ENCODE measurements around the gene EEA1. TPM values are rescaled to one million over a fixed set of nuclear protein-coding genes. Genes with fewer than 3 reads are reported as not detected.

The EEA1 gene
- total RNA-seq (ENCODE audit: low replicate concordance): 6.6 and 11.6 TPM in 2 replicates

DNA sequence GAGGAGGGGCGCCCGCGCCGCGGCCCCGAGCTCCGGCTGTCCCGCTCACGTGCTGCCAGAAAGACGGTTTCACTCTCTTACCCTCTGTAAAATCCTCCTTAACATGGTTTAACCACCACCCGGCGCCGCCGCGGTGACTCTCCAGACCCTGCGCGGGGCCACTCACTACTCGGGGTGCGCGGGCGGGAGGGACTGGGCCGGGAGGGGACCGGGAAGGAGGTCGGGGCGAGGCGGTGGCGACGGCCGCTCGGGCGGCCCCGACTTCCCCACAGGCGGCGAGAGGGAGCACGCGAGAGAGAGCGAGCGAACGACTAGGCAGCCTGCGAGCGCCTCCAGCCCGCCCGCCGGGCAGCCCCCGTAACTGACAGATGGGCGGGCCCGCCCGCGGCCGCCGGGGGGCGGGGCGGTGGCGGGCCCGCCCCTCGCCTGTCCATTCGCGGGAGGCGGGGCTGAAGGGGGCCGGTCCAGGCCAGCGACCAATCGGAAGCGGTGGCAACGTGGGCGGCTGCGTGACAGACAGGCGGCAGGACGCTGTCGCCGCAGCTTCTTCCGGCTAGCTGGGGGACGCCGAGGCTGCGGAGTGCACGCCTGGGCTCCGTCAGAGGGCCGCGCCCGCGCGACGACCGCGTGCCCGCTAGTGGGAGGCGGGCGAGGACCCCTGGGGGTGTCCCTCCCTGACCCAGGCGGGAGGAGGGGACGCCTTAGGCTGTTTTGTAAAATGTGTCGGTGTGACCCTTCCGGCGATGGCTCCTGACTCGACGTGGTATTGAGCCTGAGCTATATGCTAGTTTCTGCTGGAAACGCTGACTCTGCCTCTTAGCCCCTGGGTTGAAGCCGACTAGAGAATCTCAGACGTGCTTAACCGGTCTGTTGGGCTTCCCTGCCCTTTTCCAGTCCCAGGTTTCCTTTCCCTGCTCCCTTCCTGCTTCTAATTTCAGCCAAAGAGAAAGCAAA is at the start of gene EEA1:
Gene EEA1, minus strand, starts transcription at position 334 of the 954 bp plus-strand sequence. Its CDS starts 229 bp downstream, at position 105.
- H3K27ac Mint-ChIP-seq: peak within 1 kb of the TSS; percentile 97
- Histone ChIP-seq H3K4me1 (peaks cover 30% of the 10 kb centered on the region), H2AFZ (replicated peaks) (peak within 1 kb of the TSS; percentile 74), H3K4me3 (peak within 1 kb of the TSS; percentile 71), H3F3A (ENCODE audit: low read depth) (peaks cover 20% of the 10 kb centered on the region), H4K20me1 (ENCODE audit: low read depth) (no peaks in the 10 kb centered on the region), H3K9me3 (ENCODE audit: low read depth) (no peaks in the 10 kb centered on the region), H3K36me3 (no peaks in the 10 kb centered on the region), H3K4me2 (peak within 1 kb of the TSS; percentile 96), H3K79me2 (ENCODE audit: low read depth) (peaks cover 43% of the 10 kb centered on the region), H3K27me3 (no peaks in the 10 kb centered on the region), H3K9ac (peak within 1 kb of the TSS; percentile 62), H3K27ac (peak within 1 kb of the TSS; percentile 87)
- H3K36me3 Mint-ChIP-seq: no peaks in the 10 kb centered on the region
- H3K9me3 Mint-ChIP-seq: no peaks in the 10 kb centered on the region
- H3K4me1 Mint-ChIP-seq: peaks cover 35% of the 10 kb centered on the region
- TF ChIP-seq EZH2phosphoT487 (IDR thresholded peaks at IDR 0.05) (no peak), EZH2 (IDR thresholded peaks at IDR 0.05) (no peak)
- TF ChIP-seq, protein P1, sequence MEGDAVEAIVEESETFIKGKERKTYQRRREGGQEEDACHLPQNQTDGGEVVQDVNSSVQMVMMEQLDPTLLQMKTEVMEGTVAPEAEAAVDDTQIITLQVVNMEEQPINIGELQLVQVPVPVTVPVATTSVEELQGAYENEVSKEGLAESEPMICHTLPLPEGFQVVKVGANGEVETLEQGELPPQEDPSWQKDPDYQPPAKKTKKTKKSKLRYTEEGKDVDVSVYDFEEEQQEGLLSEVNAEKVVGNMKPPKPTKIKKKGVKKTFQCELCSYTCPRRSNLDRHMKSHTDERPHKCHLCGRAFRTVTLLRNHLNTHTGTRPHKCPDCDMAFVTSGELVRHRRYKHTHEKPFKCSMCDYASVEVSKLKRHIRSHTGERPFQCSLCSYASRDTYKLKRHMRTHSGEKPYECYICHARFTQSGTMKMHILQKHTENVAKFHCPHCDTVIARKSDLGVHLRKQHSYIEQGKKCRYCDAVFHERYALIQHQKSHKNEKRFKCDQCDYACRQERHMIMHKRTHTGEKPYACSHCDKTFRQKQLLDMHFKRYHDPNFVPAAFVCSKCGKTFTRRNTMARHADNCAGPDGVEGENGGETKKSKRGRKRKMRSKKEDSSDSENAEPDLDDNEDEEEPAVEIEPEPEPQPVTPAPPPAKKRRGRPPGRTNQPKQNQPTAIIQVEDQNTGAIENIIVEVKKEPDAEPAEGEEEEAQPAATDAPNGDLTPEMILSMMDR (IDR thresholded peaks at IDR 0.05): no peak
- peaks cover 2% of the 10 kb centered on the region for H3K27me3 Mint-ChIP-seq (ENCODE audit: insufficient read depth, low read depth)
- H3K4me3 Mint-ChIP-seq: peak within 1 kb of the TSS; percentile 90
- peak; percentile 98 for DNase-seq (ENCODE audit: low spot score)

- H3K27ac Mint-ChIP-seq: no peak overlapping the region
- no peaks in the 10 kb centered on the region for H3K4me1 ChIP-seq
- H4K20me1 ChIP-seq (ENCODE audit: low read depth): no peaks in the 10 kb centered on the region
- no peak overlapping the region for H3K27ac ChIP-seq
- H3K36me3 Mint-ChIP-seq: no peaks in the 10 kb centered on the region
- no peaks in the 10 kb centered on the region for H3K27me3 ChIP-seq
- H3K4me3 Mint-ChIP-seq: no peak overlapping the region
- DNase-seq (ENCODE audit: low spot score): no peak
- peaks cover 2% of the 10 kb centered on the region for H3K27me3 Mint-ChIP-seq (ENCODE audit: insufficient read depth, low read depth)
- no peaks in the 10 kb centered on the region for H3F3A ChIP-seq (ENCODE audit: low read depth)
- TF ChIP-seq EZH2phosphoT487 (IDR thresholded peaks at IDR 0.05): no peak
- no peaks in the 10 kb centered on the region for H3K9me3 ChIP-seq (ENCODE audit: low read depth)
- no peaks in the 10 kb centered on the region for H3K4me1 Mint-ChIP-seq
- H3K9me3 Mint-ChIP-seq: peaks cover 25% of the 10 kb centered on the region
- no peak overlapping the region for H3K4me2 ChIP-seq
- no peak overlapping the region for H3K4me3 ChIP-seq
- H3K9ac ChIP-seq: no peak overlapping the region
- H3K36me3 ChIP-seq: no peaks in the 10 kb centered on the region
- H2AFZ ChIP-seq (replicated peaks): no peak overlapping the region
- H3K79me2 ChIP-seq (ENCODE audit: low read depth): no peaks in the 10 kb centered on the region
Observed at GRCh38 chr12:92978607-92979006, 49.5 kb upstream of the EEA1 start.

DNA sequence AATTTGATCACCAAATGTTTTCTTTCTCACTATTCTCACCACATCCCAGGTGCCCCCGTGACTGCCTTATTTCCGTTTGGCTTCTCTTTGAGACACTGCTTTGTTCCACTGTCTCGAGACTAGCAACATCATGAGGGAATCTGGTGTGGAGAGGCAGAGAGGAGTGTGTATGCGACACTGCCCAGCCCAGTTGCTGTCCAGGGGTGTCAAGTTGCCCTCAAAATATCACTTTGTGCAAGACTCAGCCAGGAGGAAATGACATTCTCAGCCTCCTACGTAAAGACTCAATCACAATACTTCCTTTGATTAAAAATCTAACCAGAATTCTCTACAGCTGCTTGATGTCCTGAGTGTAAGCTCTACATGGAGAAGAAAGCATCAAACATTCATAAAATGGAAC is 48.2 kb upstream of the EEA1 start:
- H3K79me2 ChIP-seq (ENCODE audit: low read depth): no peaks in the 10 kb centered on the region
- H3K4me1 ChIP-seq: no peaks in the 10 kb centered on the region
- H3K27me3 Mint-ChIP-seq (ENCODE audit: insufficient read depth, low read depth): peaks cover 2% of the 10 kb centered on the region
- DNase-seq (ENCODE audit: low spot score): no peak
- H3K27ac Mint-ChIP-seq: no peak overlapping the region
- H3K9ac ChIP-seq: no peak overlapping the region
- H3K36me3 ChIP-seq: no peaks in the 10 kb centered on the region
- no peaks in the 10 kb centered on the region for H3K27me3 ChIP-seq
- no peak overlapping the region for H3K27ac ChIP-seq
- no peaks in the 10 kb centered on the region for H3F3A ChIP-seq (ENCODE audit: low read depth)
- peaks cover 20% of the 10 kb centered on the region for H3K9me3 Mint-ChIP-seq
- no peak overlapping the region for H3K4me2 ChIP-seq
- no peak overlapping the region for H3K4me3 Mint-ChIP-seq
- no peak for TF ChIP-seq EZH2phosphoT487 (IDR thresholded peaks at IDR 0.05)
- no peak overlapping the region for H3K4me3 ChIP-seq
- H4K20me1 ChIP-seq (ENCODE audit: low read depth): no peaks in the 10 kb centered on the region
- H3K36me3 Mint-ChIP-seq: no peaks in the 10 kb centered on the region
- H3K9me3 ChIP-seq (ENCODE audit: low read depth): no peaks in the 10 kb centered on the region
- no peak overlapping the region for H2AFZ ChIP-seq (replicated peaks)
- no peaks in the 10 kb centered on the region for H3K4me1 Mint-ChIP-seq

DNA sequence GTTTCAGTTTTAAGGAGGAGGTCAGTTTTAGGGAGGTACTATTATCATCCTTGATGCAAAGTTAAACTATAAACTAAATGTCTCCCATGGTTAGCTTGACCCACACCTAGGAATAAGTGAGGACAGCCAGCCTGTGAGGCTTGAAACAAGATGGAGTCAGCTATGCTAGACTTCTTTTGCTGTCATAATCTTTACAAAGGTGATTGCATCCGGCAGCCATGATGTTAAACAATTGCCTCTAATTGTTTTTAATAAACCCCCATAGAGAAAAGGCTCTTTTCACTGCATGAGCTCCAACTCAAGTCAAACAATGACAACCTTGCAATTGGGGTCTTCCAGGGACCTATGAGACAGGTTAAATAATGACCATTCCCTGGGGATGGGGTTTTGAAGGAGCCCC is 45.7 kb upstream of the EEA1 start:
- no peaks in the 10 kb centered on the region for H3K27me3 ChIP-seq
- no peak for TF ChIP-seq EZH2 (IDR thresholded peaks at IDR 0.05)
- no peak for TF ChIP-seq EZH2phosphoT487 (IDR thresholded peaks at IDR 0.05)
- TF ChIP-seq, protein P1 (IDR thresholded peaks at IDR 0.05): no peak
- H3K4me1 ChIP-seq: no peaks in the 10 kb centered on the region
- no peak overlapping the region for H3K9ac ChIP-seq
- H3K27ac ChIP-seq: no peak overlapping the region
- no peaks in the 10 kb centered on the region for H3K79me2 ChIP-seq (ENCODE audit: low read depth)
- no peak overlapping the region for H3K4me2 ChIP-seq
- Mint-ChIP-seq H3K4me1 (no peaks in the 10 kb centered on the region), H3K27ac (no peak overlapping the region), H3K36me3 (no peaks in the 10 kb centered on the region), H3K9me3 (peaks cover 8% of the 10 kb centered on the region), H3K4me3 (no peak overlapping the region), H3K27me3 (ENCODE audit: insufficient read depth, low read depth) (peaks cover 2% of the 10 kb centered on the region)
- no peak for DNase-seq (ENCODE audit: low spot score)
- no peaks in the 10 kb centered on the region for H3F3A ChIP-seq (ENCODE audit: low read depth)
- no peaks in the 10 kb centered on the region for H3K36me3 ChIP-seq
- no peak overlapping the region for H3K4me3 ChIP-seq
- no peaks in the 10 kb centered on the region for H3K9me3 ChIP-seq (ENCODE audit: low read depth)
- H4K20me1 ChIP-seq (ENCODE audit: low read depth): no peaks in the 10 kb centered on the region
- H2AFZ ChIP-seq (replicated peaks): no peak overlapping the region

Data from neural progenitor cell (in vitro differentiated cells).